ENCODE measurements around the gene GPR3. TPM values are rescaled to one million over a fixed set of nuclear protein-coding genes. Genes with fewer than 3 reads are reported as not detected.
A peak's percentile ranks its signal among the peaks of the same experiment; 100 is the strongest.

Gene GPR3
- total and polyA plus RNA-seq, 10 of the 15 experiments (the other 5 are each of a cell fraction or from before 2014, with no cell fraction given): 0.33 to 1.4 (median 0.63) TPM; not detected in 3

- no peaks in the 10 kb centered on the region for H3K9me3 ChIP-seq (replicated peaks; ENCODE audit: control insufficient read depth, insufficient read depth, low read length)
- in situ Hi-C loops (cut with MboI): no loop called here
- CTCF ChIA-PET: interaction anchor here (0.8 to 4.7 kb wide), 17 partner anchors 9 to 240 kb away, joined by 3 to 40 read pairs (median 6); partner anchors contain the start of genes AHDC1, GPR3 and SYTL1
- peak within 1 kb of the TSS; percentile 39 for H2AFZ ChIP-seq (ENCODE audit: control insufficient read depth, low read depth, low read length)
- no peaks in the 10 kb centered on the region for H3K79me2 ChIP-seq (ENCODE audit: control insufficient read depth, insufficient read depth, low read length)
- no peak within 1 kb of the TSS for H3K27ac ChIP-seq (ENCODE audit: control insufficient read depth, insufficient read depth)
- intact Hi-C loops (cut with micrococcal nuclease; ENCODE audit: unreplicated experiment): loop anchor here (5.0 kb wide), 1 partner anchor 44 kb away; the partner anchor contains the start of gene TMEM222
- H3K27me3 ChIP-seq (replicated peaks in 1 of 2; ENCODE audit: control insufficient read depth in 2 of 2, insufficient read depth in 2 of 2, low read length in 1 of 2): no peaks in the 10 kb centered on the region
- H3K4me2 ChIP-seq (ENCODE audit: control insufficient read depth, insufficient read depth): peak within 1 kb of the TSS; percentile 88
- SMC1A ChIA-PET (ENCODE audit: uncharacterized antibody, unreplicated experiment): interaction anchor here (0.8 to 3.3 kb wide), 7 partner anchors 9 to 233 kb away, joined by 3 to 27 read pairs (median 3); partner anchors contain the start of gene GPR3
- WGBS (ENCODE audit: insufficient coverage, insufficient replicate concordance, low lambda C conversion rate, missing lambda C conversion rate): 1% methylated on average over 65 of the region's 67 CpGs
- DNase-seq (ENCODE audit: low read depth, low spot score) (no peak), ATAC-seq (peak; percentile 56), FAIRE-seq (no peak)
- peaks cover 15% of the 10 kb centered on the region for H3K4me1 ChIP-seq (ENCODE audit: control insufficient read depth, insufficient read depth, low read length)
- POLR2A ChIA-PET: interaction anchor here (0.6 to 1.2 kb wide), 3 partner anchors 23 to 702 kb away, joined by 3 to 8 read pairs (median 4); no protein-coding TSS in a partner anchor
- BruUV-seq (replicated peaks): no TSS peak
- H3K36me3 ChIP-seq (ENCODE audit: control insufficient read depth in 2 of 2, insufficient read depth in 2 of 2, low read length in 1 of 2): no peaks in the 10 kb centered on the region
- H3K4me3 ChIP-seq: peak within 1 kb of the TSS; percentile 76
- H4K20me1 ChIP-seq (ENCODE audit: control insufficient read depth, insufficient read depth): no peaks in the 10 kb centered on the region; the same call in 1 of the 2 replicates
- RAD21 ChIA-PET (ENCODE audit: unreplicated experiment): interaction anchor here (1.2 to 2.1 kb wide), 7 partner anchors 9 to 115 kb away, joined by 3 to 16 read pairs (median 5); no protein-coding TSS in a partner anchor
- no peak within 1 kb of the TSS for H3K9ac ChIP-seq (ENCODE audit: control insufficient read depth, insufficient read depth, low read length)
- TF ChIP-seq BHLHE40 (IDR thresholded peaks at IDR 0.05; ENCODE audit: borderline replicate concordance in 1 of 2, low read depth in 2 of 2, low read length in 1 of 2) (peak; percentile 23 to 51; a peak in 1 of 4 replicates), MTA2 (IDR thresholded peaks at IDR 0.05; ENCODE audit: low read depth) (no peak), LARP7 (IDR thresholded peaks at IDR 0.05) (peak; percentile 81), IKZF2 (IDR thresholded peaks at IDR 0.05) (peak; percentile 69 to 72), ZSCAN29 (IDR thresholded peaks at IDR 0.05) (0 out of 2 replicates have a peak, but pooled peaks have one; percentile 19), SMC3 (IDR thresholded peaks at IDR 0.05; ENCODE audit: borderline replicate concordance, low read length) (0 out of 2 replicates have a peak, but pooled peaks have one; percentile 6), ZNF217 (IDR thresholded peaks at IDR 0.05) (peak; percentile 65; the same call in 1 of the 2 replicates), BCL11A (IDR thresholded peaks at IDR 0.05; ENCODE audit: low read depth, low read length) (no peak), POLR2AphosphoS5 (IDR thresholded peaks at IDR 0.05; ENCODE audit: low read length) (no peak), SMAD1 (IDR thresholded peaks at IDR 0.05; ENCODE audit: low read depth, partially characterized antibody) (no peak), RELB (IDR thresholded peaks at IDR 0.05; ENCODE audit: low read depth) (0 out of 2 replicates have a peak, but pooled peaks have one; percentile 29), CTCF (IDR thresholded peaks at IDR 0.05 in 2 of 3, conservative IDR thresholded peaks at IDR 0.05 in 1 of 3; ENCODE audit: control insufficient read depth in 2 of 3, extremely low read depth in 1 of 3, insufficient read depth in 1 of 3, low read depth in 3 of 3, low read length in 3 of 3) (peak; percentile 32 to 68 (median 50); a peak in 3 of 6 replicates), CHD4 (IDR thresholded peaks at IDR 0.05) (no peak), YY1 (IDR thresholded peaks at IDR 0.05; ENCODE audit: low read depth, low read length) (no peak), ZNF207 (IDR thresholded peaks at IDR 0.05; ENCODE audit: borderline replicate concordance) (no peak), EED (IDR thresholded peaks at IDR 0.05; ENCODE audit: low read depth) (peak; percentile 69), NR2F1 (conservative IDR thresholded peaks at IDR 0.05) (0 out of 2 replicates have a peak, but pooled peaks have one; percentile 40)
- TF ChIP-seq, protein P1, sequence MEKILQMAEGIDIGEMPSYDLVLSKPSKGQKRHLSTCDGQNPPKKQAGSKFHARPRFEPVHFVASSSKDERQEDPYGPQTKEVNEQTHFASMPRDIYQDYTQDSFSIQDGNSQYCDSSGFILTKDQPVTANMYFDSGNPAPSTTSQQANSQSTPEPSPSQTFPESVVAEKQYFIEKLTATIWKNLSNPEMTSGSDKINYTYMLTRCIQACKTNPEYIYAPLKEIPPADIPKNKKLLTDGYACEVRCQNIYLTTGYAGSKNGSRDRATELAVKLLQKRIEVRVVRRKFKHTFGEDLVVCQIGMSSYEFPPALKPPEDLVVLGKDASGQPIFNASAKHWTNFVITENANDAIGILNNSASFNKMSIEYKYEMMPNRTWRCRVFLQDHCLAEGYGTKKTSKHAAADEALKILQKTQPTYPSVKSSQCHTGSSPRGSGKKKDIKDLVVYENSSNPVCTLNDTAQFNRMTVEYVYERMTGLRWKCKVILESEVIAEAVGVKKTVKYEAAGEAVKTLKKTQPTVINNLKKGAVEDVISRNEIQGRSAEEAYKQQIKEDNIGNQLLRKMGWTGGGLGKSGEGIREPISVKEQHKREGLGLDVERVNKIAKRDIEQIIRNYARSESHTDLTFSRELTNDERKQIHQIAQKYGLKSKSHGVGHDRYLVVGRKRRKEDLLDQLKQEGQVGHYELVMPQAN (conservative IDR thresholded peaks at IDR 0.05): peak; percentile 46; the same call in 1 of the 2 replicates
Observed at GRCh38 chr1:27366411-27367159, 25.8 kb upstream of the GPR3 start, which contains the start of gene MAP3K6. Gene MAP3K6, minus strand, starts transcription at chr1:27366961. Its CDS starts 364 bp downstream, at chr1:27366597.
